Adrenal gland (tissue), 12 donors: ENCODE data around the gene PGS1. TPM values are rescaled to one million over a fixed set of nuclear protein-coding genes. Genes with fewer than 3 reads are reported as not detected.

ENCODE experiments used
- DNase-seq, 7 donors: peaks; one replicate each; pipeline ENCODE4 v3.0.0-alpha.2; 2019 to 2020
- H3K27ac ChIP-seq, 5 donors: fragments of 200-600 bp; sonication (generic) in 4 of 5; 1 replicate in 3 of 5; 2 replicates in 2 of 5; pipeline versions ENCODE4 v1.5.1 to v1.8.0; 2016 to 2020; ENCODE audit warnings: mild to moderate bottlenecking in 1 of 5
- H3K27me3 ChIP-seq: fragments of 200-600 bp; 2 replicates; pipeline ENCODE4 v1.8.0; 2021
- H3K36me3 ChIP-seq, 2 donors: fragments of 200-600 bp; replicated peaks in 1 of 2; 1 replicate in 1 of 2; 2 replicates in 1 of 2; pipeline versions ENCODE4 v1.5.1 to v1.8.0; 2018 to 2022
- H3K4me1 ChIP-seq, 2 donors: fragments of 200-600 bp; replicated peaks in 1 of 2; 1 replicate in 1 of 2; 2 replicates in 1 of 2; pipeline versions ENCODE4 v1.5.1 to v1.8.0; 2018 to 2021
- H3K4me3 ChIP-seq, 4 donors: fragments of 200-600 bp; sonication (generic) in 3 of 4; one replicate each; pipeline ENCODE4 v1.5.1; 2016 to 2018
- H3K9me3 ChIP-seq, 3 donors: fragments of 200-600 bp; sonication (generic) in 1 of 3; replicated peaks in 1 of 3; 1 replicate in 2 of 3; 2 replicates in 1 of 3; pipeline versions ENCODE4 v1.5.1 to v1.8.0; 2016 to 2021
- CTCF ChIP-seq, 6 experiments: fragments of 450-650 bp in 4 of 6; fragments of 200-600 bp in 2 of 6; sonication (generic) in 1 of 6; IDR thresholded peaks; 1 replicate in 5 of 6; 2 replicates in 1 of 6; pipeline versions ENCODE4 v1.5.1 to v1.8.0; 2016 to 2021; ENCODE audit warnings: antibody characterized with exemption in 6 of 6, mild to moderate bottlenecking in 2 of 6, moderate library complexity in 1 of 6
- POLR2A ChIP-seq, 2 donors: fragments of 450-650 bp; IDR thresholded peaks; one replicate each; pipeline ENCODE4 v1.6.1; 2017; ENCODE audit warnings: antibody characterized with exemption in 2 of 2, mild to moderate bottlenecking in 2 of 2, moderate library complexity in 1 of 2
- WGBS, 4 donors: extraction: QIAGEN DNeasy Blood & Tissue Kit in 2 of 4; methylation state at CpG; one replicate each; pipeline versions ENCODE4 v1.1.5 to v1.1.7; 2013 to 2017; 5-methylcytosine and 5-hydroxymethylcytosine counted together
- intact Hi-C, 2 donors: fragments of 100-400 bp; cut with DNase I; formaldehyde crosslinking; loops; one replicate each; pipeline versions ENCODE4 v1.14.1 to v1.15.0; 2022 to 2023
- polyA plus RNA-seq, 3 donors: library from polyadenylated mRNA; stranded (reverse); fragments of 200-250 nt in 2 of 3; fragments of 350-450 nt in 1 of 3; fragmentation: Illumina TruSeq in 1 of 3; extraction: RNeasy Lipid Tissue Mini Kit (QIAGEN cat#74804) in 1 of 3; gene quantifications; one replicate each; pipeline ENCODE4 v1.2.3, GENCODE V29; 2013 to 2014
- total RNA-seq, 9 donors: library from RNA; depleted of rRNA in 4 of 9; stranded (reverse); fragments of >200 nt in 4 of 9; fragments of 120-200 nt in 1 of 9; fragmentation: NEBNext Ultra II Directional in 1 of 9; extraction: Animal tissue kit (Norgen Biotek cat#: 25700) in 1 of 9; gene quantifications; one replicate each; pipeline versions ENCODE4 v1.1.0 to v1.2.4, GENCODE V29; 2013 to 2023
- donor health status: healthy with polysubstance abuse.
- donor health status: Bipolar disorder and iron deficiency.
- donor health status: DM: yes; HTN: yes; CAD: no.
- donor health status: DM: no; HTN: no; CAD: no.
- donor health status: DM: no; HTN: no; CAD: no.
- donor health status: DM: yes; HTN: yes; CAD: no.

PGS1 gene
- total and polyA plus RNA-seq, 12 donors, result 11.9 to 64.5 (median 31.0) TPM

GRCh38 chr17:78341559-78342448 lies 36.6 kb upstream of the PGS1 start:
- 4 to 15% (median 7%) methylated on average over 4 to 94 of the region's 95 CpGs for WGBS, 4 donors
- TF ChIP-seq POLR2A (IDR thresholded peaks at IDR 0.05) (peak in 1 of 2 donors; percentile 29), CTCF (IDR thresholded peaks at IDR 0.05) (no peak)
- H3K4me3 ChIP-seq, result peak overlapping the region in 1 of 4 donors; percentile 34
- intact Hi-C loops, result no loop called here
- no peaks in the 10 kb centered on the region for H3K27me3 ChIP-seq
- H3K36me3 ChIP-seq, result no peaks in the 10 kb centered on the region
- H3K27ac ChIP-seq, result peak overlapping the region; percentile 80 to 91 (median 83)
- DNase-seq, result peak; percentile 73 to 86 (median 77)
- peaks cover 14 to 33% of the 10 kb centered on the region in 2 donors for H3K4me1 ChIP-seq
- H3K9me3 ChIP-seq, result no peaks in the 10 kb centered on the region

- Histone ChIP-seq H3K4me3 (peak overlapping the region in 1 of 4 donors; percentile 34), H3K27ac (peak overlapping the region; percentile 80 to 91 (median 83)), H3K27me3 (no peaks in the 10 kb centered on the region), H3K36me3 (no peaks in the 10 kb centered on the region), H3K9me3 (no peaks in the 10 kb centered on the region), H3K4me1 (peaks cover 14 to 33% of the 10 kb centered on the region in 2 donors)
- DNase-seq, result peak; percentile 60 to 88 (median 79)
- intact Hi-C loops, result no loop called here
- TF ChIP-seq POLR2A (IDR thresholded peaks at IDR 0.05), result no peak
- no peak for TF ChIP-seq CTCF (IDR thresholded peaks at IDR 0.05)
- WGBS, 4 donors, result 36 to 46% (median 37%) methylated on average over 14 to 26 of the region's 26 CpGs
These were observed 35.8 kb upstream of the PGS1 start for GRCh38 chr17:78342449-78343186.

- 20 to 71% (median 31%) methylated on average over 1 to 5 of the region's 5 CpGs; no CpG with 5 or more reads in 1 of the 4 donors for WGBS, 4 donors
- TF ChIP-seq POLR2A (IDR thresholded peaks at IDR 0.05), result no peak
- no peak for TF ChIP-seq CTCF (IDR thresholded peaks at IDR 0.05)
- peak in 6 of 7 donors; percentile 78 to 85 (median 82) for DNase-seq
- Histone ChIP-seq H3K9me3 (no peaks in the 10 kb centered on the region), H3K4me1 (peaks cover 14 to 33% of the 10 kb centered on the region in 2 donors), H3K27me3 (no peaks in the 10 kb centered on the region), H3K4me3 (no peak overlapping the region), H3K36me3 (no peaks in the 10 kb centered on the region), H3K27ac (peak overlapping the region; percentile 80 to 91 (median 83))
- intact Hi-C loops, result no loop called here
These were observed 35.3 kb upstream of the PGS1 start for GRCh38 chr17:78343187-78343542.

GRCh38 chr17:78343543-78344201 lies 34.8 kb upstream of the PGS1 start:
- DNase-seq, result no peak
- WGBS, 4 donors, result 63 to 72% (median 71%) methylated on average over 8 to 19 of the region's 19 CpGs
- Histone ChIP-seq H3K36me3 (no peaks in the 10 kb centered on the region), H3K4me3 (no peak overlapping the region), H3K27me3 (no peaks in the 10 kb centered on the region), H3K9me3 (no peaks in the 10 kb centered on the region), H3K27ac (peak overlapping the region; percentile 80 to 91 (median 83)), H3K4me1 (peaks cover 14 to 33% of the 10 kb centered on the region in 2 donors)
- intact Hi-C loops, result no loop called here
- TF ChIP-seq CTCF (IDR thresholded peaks at IDR 0.05) (no peak), POLR2A (IDR thresholded peaks at IDR 0.05) (no peak)
